Gastrocnemius medialis (tissue), 4 donors: ENCODE data around the gene MRPL12. TPM values are rescaled to one million over a fixed set of nuclear protein-coding genes. Genes with fewer than 3 reads are reported as not detected.

Experiments
- ATAC-seq, 2 donors: fragments of 150-250 bp; one replicate each; pipeline ENCODE4 v1.9.1; 2016
- DNase-seq, 2 donors: peaks; one replicate each; pipeline ENCODE4 v3.0.0-alpha.2; 2019
- H3K27ac ChIP-seq, 4 donors: fragments of 200-600 bp; sonication (generic); 1 replicate in 1 of 4; 2 replicates in 3 of 4; pipeline ENCODE4 v1.5.1; 2016 to 2018; ENCODE audit warnings: mild to moderate bottlenecking in 2 of 4, moderate library complexity in 1 of 4
- H3K27me3 ChIP-seq, 3 donors: fragments of 200-600 bp; sonication (generic) in 2 of 3; 1 replicate in 1 of 3; 2 replicates in 2 of 3; pipeline versions ENCODE4 v1.5.1 to v1.6.0; 2016 to 2019; ENCODE audit warnings: mild to moderate bottlenecking in 1 of 3, moderate library complexity in 1 of 3
- H3K36me3 ChIP-seq, 2 donors: fragments of 200-600 bp; sonication (generic) in 1 of 2; one replicate each; pipeline ENCODE4 v1.5.1; 2017 to 2018
- H3K4me1 ChIP-seq, 2 donors: fragments of 200-600 bp; sonication (generic) in 1 of 2; one replicate each; pipeline ENCODE4 v1.5.1; 2016 to 2017; ENCODE audit warnings: mild to moderate bottlenecking in 2 of 2
- H3K4me3 ChIP-seq, 4 donors: fragments of 200-600 bp; sonication (generic) in 3 of 4; 1 replicate in 1 of 4; 2 replicates in 3 of 4; pipeline ENCODE4 v1.5.1; 2016 to 2019; ENCODE audit warnings: mild to moderate bottlenecking in 2 of 4
- H3K9me3 ChIP-seq, 3 donors: fragments of 200-600 bp; sonication (generic) in 2 of 3; 1 replicate in 1 of 3; 2 replicates in 2 of 3; pipeline ENCODE4 v1.5.1; 2016 to 2019
- POLR2A ChIP-seq, 2 donors: fragments of 450-650 bp; IDR thresholded peaks; one replicate each; pipeline ENCODE4 v1.6.1; 2017; ENCODE audit warnings: antibody characterized with exemption in 2 of 2, mild to moderate bottlenecking in 2 of 2, moderate library complexity in 2 of 2
- in situ Hi-C, 4 donors: fragments of 200-750 bp; cut with MboI; loops; one replicate each; pipeline versions ENCODE4 v1.15.0 to v1.8.0; 2017; ENCODE audit warnings: low sequenced_read_pairs in 4 of 4
- intact Hi-C: fragments of 100-400 bp; cut with DNase I; formaldehyde crosslinking; loops from one replicate; pipeline ENCODE4 v1.15.1; 2023; ENCODE audit warnings: low total_unique reads
- total RNA-seq, 4 donors: library from RNA; depleted of rRNA; stranded (reverse); fragments of >200 nt; gene quantifications; one replicate each; pipeline versions ENCODE4 v1.1.0 to v1.2.3, GENCODE V29; 2016
- TF ChIP-seq, protein P1 (sequence below), 5 experiments: fragments of 450-650 bp in 3 of 5; fragments of 200-600 bp in 2 of 5; sonication (generic) in 2 of 5; IDR thresholded peaks in 4 of 5; conservative IDR thresholded peaks in 1 of 5; 1 replicate in 4 of 5; 2 replicates in 1 of 5; pipeline ENCODE4 v1.5.1; 2016 to 2019; ENCODE audit warnings: antibody characterized with exemption in 5 of 5, mild to moderate bottlenecking in 3 of 5, moderate library complexity in 3 of 5

Gene MRPL12
- total RNA-seq, 4 donors from 2014 or later: 79.1 to 117 (median 94.1) TPM

DNA sequence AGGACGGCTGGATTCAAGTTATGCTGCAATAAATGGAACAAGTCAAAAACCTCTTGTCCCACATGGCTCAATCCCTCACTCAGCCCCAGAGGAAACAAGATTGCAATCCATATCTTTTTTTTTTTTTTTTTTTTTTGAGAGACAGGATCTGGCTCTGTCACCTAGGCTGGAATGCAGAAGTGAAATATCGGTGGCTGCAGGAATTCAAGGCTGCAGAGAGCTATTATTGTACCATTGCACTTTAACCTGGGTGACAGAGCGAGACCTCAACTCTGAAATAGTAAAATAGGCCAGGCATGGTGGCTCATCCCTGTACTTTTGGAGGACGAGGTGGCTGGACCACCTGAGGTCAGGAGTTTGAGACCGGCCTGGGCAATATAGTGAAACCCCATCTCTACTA lies 44.1 kb upstream of the MRPL12 start:
- ATAC-seq: no peak
- in situ Hi-C loops: no loop called here

DNA sequence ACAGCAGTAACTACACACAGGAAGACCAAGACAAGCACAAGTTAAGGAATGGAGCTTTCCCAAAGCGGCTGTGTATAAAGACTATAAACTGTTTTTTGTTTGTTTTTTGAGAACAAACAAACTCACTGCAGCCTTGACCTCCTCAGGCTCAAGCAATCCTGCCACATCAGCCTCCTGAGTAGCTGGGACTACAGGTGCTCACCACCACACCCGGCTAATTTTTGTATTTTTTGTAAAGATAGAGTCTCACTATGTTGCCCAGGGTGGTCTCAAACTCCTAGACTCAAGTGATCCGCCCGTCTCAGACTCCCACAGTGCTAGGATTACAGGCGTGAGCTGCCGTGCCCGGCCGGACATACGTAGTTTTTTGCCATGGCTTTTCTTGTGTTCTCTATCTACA lies 42.7 kb upstream of the MRPL12 start:
- no peak for ATAC-seq
- Histone ChIP-seq H3K36me3 (peaks cover 0 to 5% of the 10 kb centered on the region in 2 donors), H3K27ac (no peak overlapping the region), H3K4me3 (no peak overlapping the region), H3K27me3 (no peaks in the 10 kb centered on the region), H3K4me1 (peaks cover 4% of the 10 kb centered on the region in 2 donors), H3K9me3 (no peaks in the 10 kb centered on the region)
- no peak for TF ChIP-seq POLR2A (IDR thresholded peaks at IDR 0.05)
- in situ Hi-C loops: no loop called here
- no peak for DNase-seq
- intact Hi-C loops: no loop called here

More for the DNA sequence above, 44.1 kb upstream of the MRPL12 start:
- Histone ChIP-seq H3K9me3 (no peaks in the 10 kb centered on the region), H3K27ac (no peak overlapping the region), H3K36me3 (no peaks in the 10 kb centered on the region), H3K4me3 (no peak overlapping the region), H3K4me1 (no peaks in the 10 kb centered on the region), H3K27me3 (no peaks in the 10 kb centered on the region)
- intact Hi-C loops: no loop called here
- no peak for DNase-seq
- no peak for TF ChIP-seq POLR2A (IDR thresholded peaks at IDR 0.05)
- TF ChIP-seq, protein P1, sequence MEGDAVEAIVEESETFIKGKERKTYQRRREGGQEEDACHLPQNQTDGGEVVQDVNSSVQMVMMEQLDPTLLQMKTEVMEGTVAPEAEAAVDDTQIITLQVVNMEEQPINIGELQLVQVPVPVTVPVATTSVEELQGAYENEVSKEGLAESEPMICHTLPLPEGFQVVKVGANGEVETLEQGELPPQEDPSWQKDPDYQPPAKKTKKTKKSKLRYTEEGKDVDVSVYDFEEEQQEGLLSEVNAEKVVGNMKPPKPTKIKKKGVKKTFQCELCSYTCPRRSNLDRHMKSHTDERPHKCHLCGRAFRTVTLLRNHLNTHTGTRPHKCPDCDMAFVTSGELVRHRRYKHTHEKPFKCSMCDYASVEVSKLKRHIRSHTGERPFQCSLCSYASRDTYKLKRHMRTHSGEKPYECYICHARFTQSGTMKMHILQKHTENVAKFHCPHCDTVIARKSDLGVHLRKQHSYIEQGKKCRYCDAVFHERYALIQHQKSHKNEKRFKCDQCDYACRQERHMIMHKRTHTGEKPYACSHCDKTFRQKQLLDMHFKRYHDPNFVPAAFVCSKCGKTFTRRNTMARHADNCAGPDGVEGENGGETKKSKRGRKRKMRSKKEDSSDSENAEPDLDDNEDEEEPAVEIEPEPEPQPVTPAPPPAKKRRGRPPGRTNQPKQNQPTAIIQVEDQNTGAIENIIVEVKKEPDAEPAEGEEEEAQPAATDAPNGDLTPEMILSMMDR (IDR thresholded peaks at IDR 0.05 in 4 of 5, conservative IDR thresholded peaks at IDR 0.05 in 1 of 5): no peak

DNA sequence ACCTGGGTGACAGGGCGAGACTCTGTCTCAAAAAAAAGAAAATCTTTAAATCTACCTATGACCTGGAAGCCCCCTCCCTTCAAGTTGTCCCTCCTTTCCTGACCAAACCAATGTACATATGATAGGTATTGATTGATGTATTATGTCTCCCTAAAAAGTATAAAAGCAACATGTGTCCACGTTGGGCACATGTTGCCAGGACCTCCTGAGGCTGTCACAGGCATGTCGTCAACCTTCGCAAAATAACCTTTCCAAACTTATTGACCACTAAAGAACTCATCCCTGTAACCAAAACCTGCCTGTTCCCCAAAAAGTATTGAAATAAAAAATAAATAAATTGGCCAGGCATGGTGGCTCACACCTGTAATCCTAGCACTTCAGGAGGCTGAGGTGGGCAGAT lies 41.2 kb upstream of the MRPL12 start:
- intact Hi-C loops (no loop called here), in situ Hi-C loops (no loop called here)
- Histone ChIP-seq H3K9me3 (no peaks in the 10 kb centered on the region), H3K4me3 (no peak overlapping the region), H3K27me3 (no peaks in the 10 kb centered on the region), H3K4me1 (peaks cover 10 to 14% of the 10 kb centered on the region in 2 donors), H3K27ac (no peak overlapping the region), H3K36me3 (peaks cover 0 to 5% of the 10 kb centered on the region in 2 donors)
- ATAC-seq (no peak), DNase-seq (no peak)
- no peak for TF ChIP-seq POLR2A (IDR thresholded peaks at IDR 0.05)
- TF ChIP-seq, protein P1 (IDR thresholded peaks at IDR 0.05 in 4 of 5, conservative IDR thresholded peaks at IDR 0.05 in 1 of 5): no peak

DNA sequence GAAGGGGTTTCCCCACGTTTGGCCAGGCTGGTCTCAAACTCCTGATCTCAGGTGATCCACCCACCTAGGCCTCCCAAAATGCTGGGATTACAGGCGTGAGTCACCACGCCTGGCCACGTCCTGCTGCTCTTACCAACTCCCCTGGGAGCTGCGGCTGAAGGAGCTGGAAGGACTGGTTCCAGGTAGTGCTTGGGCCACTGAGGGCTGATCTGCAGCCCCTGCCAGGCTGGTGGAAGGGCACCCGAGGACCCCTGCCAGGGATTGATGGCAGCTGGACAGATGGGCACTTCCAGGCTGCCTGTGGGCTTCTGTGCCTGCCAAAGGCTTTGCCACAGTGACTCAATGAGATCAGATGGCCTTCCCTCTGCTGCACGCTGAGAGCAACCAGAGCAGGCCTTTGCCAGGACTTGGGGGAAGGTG lies 39.1 kb upstream of the MRPL12 start:
- Histone ChIP-seq H3K27me3 (no peaks in the 10 kb centered on the region), H3K27ac (no peak overlapping the region), H3K9me3 (no peaks in the 10 kb centered on the region), H3K36me3 (peaks cover 0 to 10% of the 10 kb centered on the region in 2 donors), H3K4me3 (no peak overlapping the region), H3K4me1 (peaks cover 19 to 21% of the 10 kb centered on the region in 2 donors)
- TF ChIP-seq POLR2A (IDR thresholded peaks at IDR 0.05): no peak
- TF ChIP-seq, protein P1 (IDR thresholded peaks at IDR 0.05 in 4 of 5, conservative IDR thresholded peaks at IDR 0.05 in 1 of 5): no peak
- in situ Hi-C loops (no loop called here), intact Hi-C loops (no loop called here)
- ATAC-seq (no peak), DNase-seq (no peak)

DNA sequence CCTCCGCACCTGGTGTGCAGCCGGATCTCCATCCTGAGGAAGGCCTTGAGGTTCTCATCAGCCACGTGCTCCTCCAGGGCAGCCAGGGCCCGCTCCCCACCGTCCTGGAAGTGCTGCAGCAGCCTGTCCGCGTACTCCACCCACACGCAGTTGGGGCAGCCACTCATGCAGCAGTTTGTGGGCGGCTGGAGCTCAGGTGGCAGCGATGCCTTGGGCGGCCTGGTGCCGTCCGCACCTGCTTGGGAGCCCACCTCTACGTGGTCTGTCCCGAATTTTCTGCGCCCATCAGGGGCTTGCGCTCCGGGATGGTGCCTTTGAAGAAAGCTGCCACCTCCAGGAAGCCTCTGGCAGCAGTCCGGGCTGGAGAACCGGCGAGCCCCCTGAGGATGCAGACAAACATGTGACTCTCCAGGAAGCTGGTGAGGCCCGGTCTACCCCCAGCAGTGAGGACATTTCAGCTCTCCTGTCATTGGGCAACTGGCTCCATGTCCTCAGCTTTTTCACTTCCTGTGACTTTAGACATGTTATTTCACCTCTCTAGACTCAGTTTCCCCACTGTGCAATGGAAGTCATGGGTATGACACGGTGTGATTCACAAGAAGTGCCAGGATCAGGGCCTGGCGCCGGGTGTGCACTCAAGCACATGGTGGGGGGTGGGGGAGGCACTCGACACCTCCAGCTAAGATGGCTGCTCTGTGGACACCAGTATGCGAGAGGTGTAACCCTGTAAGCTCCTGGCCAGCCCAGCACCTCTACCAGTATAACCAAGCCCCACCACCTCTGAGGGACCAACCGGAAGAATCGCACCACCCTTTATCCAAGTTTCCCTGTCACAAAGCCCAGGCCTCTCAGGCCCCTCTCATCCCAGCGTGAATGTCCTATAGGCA lies 37.7 kb upstream of the MRPL12 start:
- no peaks in the 10 kb centered on the region for H3K27me3 ChIP-seq
- peak overlapping the region; percentile 78 to 97 (median 88) for H3K4me3 ChIP-seq
- no peak for ATAC-seq
- DNase-seq: no peak
- no peak for TF ChIP-seq POLR2A (IDR thresholded peaks at IDR 0.05)
- TF ChIP-seq, protein P1 (IDR thresholded peaks at IDR 0.05 in 4 of 5, conservative IDR thresholded peaks at IDR 0.05 in 1 of 5): no peak
- in situ Hi-C loops (no loop called here), intact Hi-C loops (loop anchor here (1.0 to 2.0 kb wide), 2 partner anchors 18 to 29 kb away; partner anchors contain the start of genes ARL16, NPLOC4 and TSPAN10)
- H3K27ac ChIP-seq: peak overlapping the region; percentile 73 to 87 (median 84)
- H3K9me3 ChIP-seq: no peaks in the 10 kb centered on the region
- peaks cover 0 to 24% of the 10 kb centered on the region in 2 donors for H3K36me3 ChIP-seq
- H3K4me1 ChIP-seq: peaks cover 19 to 21% of the 10 kb centered on the region in 2 donors
